H9 (cell line): ENCODE measurements around the gene RHBDD3. TPM values are rescaled to one million over a fixed set of nuclear protein-coding genes. Genes with fewer than 3 reads are reported as not detected.

Experiments used
- DNase-seq: peaks from one replicate; pipeline ENCODE4 v3.0.0-alpha.2; 2017
- H2AFZ ChIP-seq: one replicate; pipeline ENCODE4 v1.6.1; 2013; ENCODE audit warnings: mild to moderate bottlenecking, low read length, control low read depth, moderate library complexity
- H2AK5ac ChIP-seq: 2 replicates; pipeline ENCODE4 v1.6.1; 2013; ENCODE audit warnings: low read length, control low read depth, mixed read lengths; ENCODE audit not compliant: insufficient read length
- H2BK120ac ChIP-seq: one replicate; pipeline ENCODE4 v1.6.1; 2013; ENCODE audit warnings: low read depth, mild to moderate bottlenecking, low read length, control low read depth, inconsistent platforms; ENCODE audit not compliant: poor library complexity, severe bottlenecking
- H2BK12ac ChIP-seq: 2 replicates; pipeline ENCODE4 v1.6.1; 2013; ENCODE audit warnings: low read length, control low read depth, mixed read lengths, low read depth; ENCODE audit not compliant: insufficient read length
- H2BK15ac ChIP-seq: 2 replicates; pipeline ENCODE4 v1.6.1; 2013; ENCODE audit warnings: low read depth, low read length, control low read depth
- H2BK20ac ChIP-seq: one replicate; pipeline ENCODE4 v1.6.1; 2013; ENCODE audit warnings: low read depth, mild to moderate bottlenecking, low read length, control low read depth, inconsistent platforms; ENCODE audit not compliant: poor library complexity, severe bottlenecking
- H2BK5ac ChIP-seq: 2 replicates; pipeline ENCODE4 v1.6.1; 2013; ENCODE audit warnings: low read length, control low read depth, mixed read lengths; ENCODE audit not compliant: insufficient read length
- H3K14ac ChIP-seq: 2 replicates; pipeline ENCODE4 v1.6.1; 2013; ENCODE audit warnings: low read length, control low read depth; ENCODE audit not compliant: insufficient read depth
- H3K18ac ChIP-seq: 2 replicates; pipeline ENCODE4 v1.6.1; 2013; ENCODE audit warnings: low read depth, mild to moderate bottlenecking, mixed read lengths, low read length, control low read depth; ENCODE audit not compliant: insufficient read length
- H3K23ac ChIP-seq: 2 replicates; pipeline ENCODE4 v1.6.1; 2013; ENCODE audit warnings: low read length, control low read depth, mixed read lengths, low read depth; ENCODE audit not compliant: insufficient read length
- H3K23me2 ChIP-seq: 2 replicates; pipeline ENCODE4 v1.6.1; 2013; ENCODE audit warnings: low read depth, mild to moderate bottlenecking, mixed read lengths, low read length, control low read depth; ENCODE audit not compliant: insufficient read length, poor library complexity, severe bottlenecking
- H3K27ac ChIP-seq: 2 replicates; pipeline ENCODE4 v1.5.1; 2013; ENCODE audit warnings: low read length, control low read depth, mixed read lengths, low read depth; ENCODE audit not compliant: insufficient read length
- H3K27me3 ChIP-seq: 2 replicates; pipeline ENCODE4 v1.6.1; 2013; ENCODE audit warnings: low read length, control low read depth, inconsistent platforms; ENCODE audit not compliant: insufficient read depth
- H3K4ac ChIP-seq: 2 replicates; pipeline ENCODE4 v1.6.1; 2013; ENCODE audit warnings: low read depth, mild to moderate bottlenecking, control low read depth, inconsistent platforms, low read length, moderate library complexity
- H3K4me1 ChIP-seq: 2 replicates; pipeline ENCODE4 v1.6.1; 2013; ENCODE audit warnings: low read length, control low read depth, inconsistent platforms; ENCODE audit not compliant: insufficient read depth
- H3K4me2 ChIP-seq: 2 replicates; pipeline ENCODE4 v1.6.1; 2013; ENCODE audit warnings: low read length, control low read depth, mixed read lengths; ENCODE audit not compliant: insufficient read length, insufficient read depth
- H3K56ac ChIP-seq: 2 replicates; pipeline ENCODE4 v1.6.1; 2013; ENCODE audit warnings: low read depth, mild to moderate bottlenecking, mixed read lengths, low read length, control low read depth; ENCODE audit not compliant: insufficient read length
- H3K79me1 ChIP-seq: 2 replicates; pipeline ENCODE4 v1.6.1; 2013; ENCODE audit warnings: low read depth, mild to moderate bottlenecking, moderate library complexity, low read length, control low read depth, inconsistent platforms; ENCODE audit not compliant: insufficient read depth, poor library complexity, severe bottlenecking
- H3K79me2 ChIP-seq: 2 replicates; pipeline ENCODE4 v1.6.1; 2013; ENCODE audit warnings: low read length, control low read depth, inconsistent platforms; ENCODE audit not compliant: insufficient read depth
- H3K9ac ChIP-seq: 2 replicates; pipeline ENCODE4 v1.6.1; 2013; ENCODE audit warnings: low read length, control low read depth, mixed read lengths; ENCODE audit not compliant: insufficient read length; ENCODE audit errors: extremely low read depth
- H3K9me3 ChIP-seq: one replicate; pipeline ENCODE4 v1.6.1; 2013; ENCODE audit warnings: low read depth, low read length, inconsistent platforms; ENCODE audit not compliant: control insufficient read depth
- H3T11ph ChIP-seq: one replicate; pipeline ENCODE4 v1.6.1; 2013; ENCODE audit warnings: mild to moderate bottlenecking, low read length, control low read depth, inconsistent platforms
- H4K20me1 ChIP-seq: one replicate; pipeline ENCODE4 v1.6.1; 2013; ENCODE audit not compliant: control insufficient read depth, insufficient read length, insufficient read depth
- H4K5ac ChIP-seq: 2 replicates; pipeline ENCODE4 v1.6.1; 2013; ENCODE audit warnings: low read depth, mild to moderate bottlenecking, mixed read lengths, low read length, control low read depth; ENCODE audit not compliant: insufficient read length
- H4K8ac ChIP-seq: replicated peaks from 2 replicates; pipeline ENCODE4 v1.6.1; 2013; ENCODE audit warnings: low read length, control low read depth, mixed read lengths, low read depth; ENCODE audit not compliant: insufficient read length
- H4K91ac ChIP-seq: 2 replicates; pipeline ENCODE4 v1.6.1; 2013; ENCODE audit warnings: low read depth, mild to moderate bottlenecking, moderate library complexity, mixed read lengths, low read length, control low read depth; ENCODE audit not compliant: insufficient read length
- H3K27ac Mint-ChIP-seq, 3 experiments: 2 replicates in 2 of 3; 3 replicates in 1 of 3; pipeline ENCODE4 v1.8.0; 2020 to 2021; ENCODE audit warnings: mixed read lengths in 3 of 3, mild to moderate bottlenecking in 1 of 3, moderate library complexity in 1 of 3
- H3K27me3 Mint-ChIP-seq: 2 replicates; pipeline ENCODE4 v1.8.0; 2021; ENCODE audit warnings: low read depth, mild to moderate bottlenecking, moderate library complexity, mixed read lengths
- H3K36me3 Mint-ChIP-seq, 3 experiments: 2 replicates in 2 of 3; 3 replicates in 1 of 3; pipeline ENCODE4 v1.8.0; 2020 to 2021; ENCODE audit warnings: low read depth in 3 of 3, mixed read lengths in 3 of 3; ENCODE audit not compliant: insufficient read depth in 1 of 3
- H3K4me1 Mint-ChIP-seq, 2 experiments: 2 replicates each; pipeline ENCODE4 v1.8.0; 2020; ENCODE audit warnings: mixed read lengths in 2 of 2
- H3K4me3 Mint-ChIP-seq, 2 experiments: 2 replicates in 1 of 2; 3 replicates in 1 of 2; pipeline ENCODE4 v1.8.0; 2020 to 2021; ENCODE audit warnings: mild to moderate bottlenecking in 2 of 2, mixed read lengths in 2 of 2, moderate library complexity in 1 of 2
- H3K9me3 Mint-ChIP-seq, 2 experiments: 2 replicates in 1 of 2; 3 replicates in 1 of 2; pipeline ENCODE4 v1.8.0; 2020; ENCODE audit warnings: mild to moderate bottlenecking in 2 of 2, mixed read lengths in 2 of 2, moderate library complexity in 1 of 2
- WGBS: extraction: QIAGEN DNeasy Blood & Tissue Kit; methylation state at CpG from one replicate; pipeline ENCODE4 v1.1.7; 2013; ENCODE audit warnings: missing lambda C conversion rate, low lambda C conversion rate, mixed read lengths; ENCODE audit not compliant: insufficient read length; ENCODE audit errors: extremely low coverage; 5-methylcytosine and 5-hydroxymethylcytosine counted together
- total RNA-seq: library from RNA; stranded (reverse); gene quantifications from 2 replicates; pipeline ENCODE4 v1.2.1, GENCODE V29; 2021
- TF ChIP-seq, protein P1 (sequence below): fragments of 200-600 bp; sonication (generic); conservative IDR thresholded peaks from 3 replicates; pipeline ENCODE4 v1.8.0; 2021; ENCODE audit warnings: antibody characterized with exemption, mild to moderate bottlenecking

RHBDD3 gene
- total RNA-seq, 1 experiment from 2014 or later = 99.7 TPM

DNA sequence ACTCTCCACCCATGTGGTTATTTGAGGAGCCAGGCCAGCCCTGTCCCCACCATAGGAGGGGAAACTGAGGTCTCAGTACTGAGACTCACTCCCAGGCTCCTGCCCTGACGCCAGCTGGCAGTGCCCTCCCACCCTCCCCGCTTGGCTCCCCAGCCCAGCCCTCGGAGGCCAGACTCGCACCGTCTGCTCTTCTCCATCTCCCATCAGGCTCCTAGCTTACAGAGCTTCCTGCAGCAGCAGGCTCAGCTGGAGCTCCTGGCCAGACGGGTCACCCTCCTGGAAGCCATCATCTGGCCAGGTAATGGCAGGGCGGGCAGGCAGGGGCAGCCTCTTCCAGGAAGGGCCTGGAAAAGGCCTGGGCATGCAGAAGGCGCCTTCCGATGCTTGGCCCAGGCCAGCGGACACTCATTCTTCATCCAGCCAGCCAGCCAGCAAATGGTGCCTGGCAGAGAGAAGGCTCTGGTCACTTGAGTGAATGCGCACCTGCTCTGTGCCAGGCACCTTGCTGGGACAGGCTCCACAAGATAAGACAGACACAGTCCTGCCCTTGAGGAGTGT, 12.6 kb downstream of the RHBDD3 start:
- H3K27me3 Mint-ChIP-seq = peaks cover 7% of the 10 kb centered on the region

More for the DNA sequence above, 12.6 kb downstream of the RHBDD3 start:
- Histone ChIP-seq H4K5ac (no peak overlapping the region), H2BK20ac (no peak overlapping the region), H3K23me2 (no peaks in the 10 kb centered on the region), H2BK120ac (no peak overlapping the region), H3K56ac (no peak overlapping the region), H3K27ac (no peak overlapping the region), H3K23ac (no peak overlapping the region), H3T11ph (no peak overlapping the region), H3K18ac (no peak overlapping the region), H3K4ac (no peak overlapping the region), H2BK5ac (no peak overlapping the region), H3K9me3 (no peaks in the 10 kb centered on the region), H3K27me3 (no peaks in the 10 kb centered on the region), H3K4me2 (no peak overlapping the region), H2AFZ (no peak overlapping the region), H3K79me1 (no peaks in the 10 kb centered on the region), H3K79me2 (no peaks in the 10 kb centered on the region), H3K14ac (no peak overlapping the region), H3K9ac (no peak overlapping the region), H2AK5ac (no peak overlapping the region), H3K4me1 (no peaks in the 10 kb centered on the region), H4K91ac (no peak overlapping the region), H2BK12ac (no peak overlapping the region), H4K20me1 (no peaks in the 10 kb centered on the region), H2BK15ac (no peak overlapping the region), H4K8ac (no peak overlapping the region)
- WGBS = no CpG with 5 or more reads among the region's 11 CpGs
- Mint-ChIP-seq H3K4me1 (peaks cover 0 to 7% of the 10 kb centered on the region in 2 experiments; a peak in 2 of 4 replicates), H3K27ac (peak overlapping the region in 1 of 3 experiments; percentile 11; a peak in 2 of 7 replicates), H3K4me3 (no peak overlapping the region), H3K9me3 (no peaks in the 10 kb centered on the region), H3K36me3 (peaks cover 0 to 4% (median 0%) of the 10 kb centered on the region in 3 experiments; a peak in 3 of 7 replicates)
- TF ChIP-seq, protein P1, sequence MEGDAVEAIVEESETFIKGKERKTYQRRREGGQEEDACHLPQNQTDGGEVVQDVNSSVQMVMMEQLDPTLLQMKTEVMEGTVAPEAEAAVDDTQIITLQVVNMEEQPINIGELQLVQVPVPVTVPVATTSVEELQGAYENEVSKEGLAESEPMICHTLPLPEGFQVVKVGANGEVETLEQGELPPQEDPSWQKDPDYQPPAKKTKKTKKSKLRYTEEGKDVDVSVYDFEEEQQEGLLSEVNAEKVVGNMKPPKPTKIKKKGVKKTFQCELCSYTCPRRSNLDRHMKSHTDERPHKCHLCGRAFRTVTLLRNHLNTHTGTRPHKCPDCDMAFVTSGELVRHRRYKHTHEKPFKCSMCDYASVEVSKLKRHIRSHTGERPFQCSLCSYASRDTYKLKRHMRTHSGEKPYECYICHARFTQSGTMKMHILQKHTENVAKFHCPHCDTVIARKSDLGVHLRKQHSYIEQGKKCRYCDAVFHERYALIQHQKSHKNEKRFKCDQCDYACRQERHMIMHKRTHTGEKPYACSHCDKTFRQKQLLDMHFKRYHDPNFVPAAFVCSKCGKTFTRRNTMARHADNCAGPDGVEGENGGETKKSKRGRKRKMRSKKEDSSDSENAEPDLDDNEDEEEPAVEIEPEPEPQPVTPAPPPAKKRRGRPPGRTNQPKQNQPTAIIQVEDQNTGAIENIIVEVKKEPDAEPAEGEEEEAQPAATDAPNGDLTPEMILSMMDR = no peak
- DNase-seq = no peak
